ENCODE measurements around the gene MAPK11. TPM values are rescaled to one million over a fixed set of nuclear protein-coding genes. Genes with fewer than 3 reads are reported as not detected.

The MAPK11 gene
- total RNA-seq, 2 donors from 2014 or later, result 11.4 to 14.1 TPM

- Histone ChIP-seq H3K27me3 (replicated peaks; ENCODE audit: insufficient read depth) (no peaks in the 10 kb centered on the region), H3K4me3 (peak overlapping the region in 1 of 2 donors; percentile 93), H3K9me3 (no peaks in the 10 kb centered on the region), H3K27ac (peak overlapping the region; percentile 91 to 94), H3K36me3 (no peaks in the 10 kb centered on the region), H3K4me1 (replicated peaks) (peaks cover 57% of the 10 kb centered on the region)
- TF ChIP-seq POLR2AphosphoS5 (IDR thresholded peaks at IDR 0.05) (no peak), CTCF (IDR thresholded peaks at IDR 0.05) (no peak), POLR2A (IDR thresholded peaks at IDR 0.05) (no peak)
- 13% methylated on average over 5 of the region's 7 CpGs for WGBS
- no peak for DNase-seq (ENCODE audit: low spot score)
- intact Hi-C loops (cut with DNase I), result no loop called here
These were observed 33.3 kb upstream of the MAPK11 start for GRCh38 chr22:50303515-50303847.

GRCh38 chr22:50302564-50302963, 32.4 kb upstream of the MAPK11 start:
- DNase-seq (ENCODE audit: low spot score), result no peak
- H3K27ac ChIP-seq, result peak overlapping the region; percentile 91 to 94
- no peaks in the 10 kb centered on the region for H3K9me3 ChIP-seq
- TF ChIP-seq POLR2A (IDR thresholded peaks at IDR 0.05) (no peak), CTCF (IDR thresholded peaks at IDR 0.05) (no peak), POLR2AphosphoS5 (IDR thresholded peaks at IDR 0.05) (no peak)
- H3K4me1 ChIP-seq (replicated peaks), result peaks cover 64% of the 10 kb centered on the region
- no peak overlapping the region for H3K4me3 ChIP-seq
- no peaks in the 10 kb centered on the region for H3K27me3 ChIP-seq (replicated peaks; ENCODE audit: insufficient read depth)
- intact Hi-C loops (cut with DNase I), result no loop called here
- no peaks in the 10 kb centered on the region for H3K36me3 ChIP-seq
- WGBS, result 44% methylated on average over 5 of the region's 5 CpGs

GRCh38 chr22:50302041-50302541, 31.9 kb upstream of the MAPK11 start:
- peak overlapping the region in 1 of 2 donors; percentile 15 for H3K4me3 ChIP-seq
- H3K36me3 ChIP-seq, result no peaks in the 10 kb centered on the region
- DNase-seq (ENCODE audit: low spot score), result no peak
- H3K27ac ChIP-seq, result peak overlapping the region; percentile 91 to 94
- peaks cover 69% of the 10 kb centered on the region for H3K4me1 ChIP-seq (replicated peaks)
- H3K27me3 ChIP-seq (replicated peaks; ENCODE audit: insufficient read depth), result no peaks in the 10 kb centered on the region
- TF ChIP-seq CTCF (IDR thresholded peaks at IDR 0.05), result no peak
- TF ChIP-seq POLR2A (IDR thresholded peaks at IDR 0.05), result no peak
- TF ChIP-seq POLR2AphosphoS5 (IDR thresholded peaks at IDR 0.05), result no peak
- H3K9me3 ChIP-seq, result no peaks in the 10 kb centered on the region
- 19% methylated on average over 9 of the region's 9 CpGs for WGBS
- intact Hi-C loops (cut with DNase I), result no loop called here

- intact Hi-C loops (cut with DNase I), result no loop called here
- Histone ChIP-seq H3K27me3 (replicated peaks; ENCODE audit: insufficient read depth) (no peaks in the 10 kb centered on the region), H3K27ac (peak overlapping the region; percentile 91 to 94), H3K4me1 (replicated peaks) (peaks cover 74% of the 10 kb centered on the region), H3K36me3 (no peaks in the 10 kb centered on the region), H3K4me3 (peak overlapping the region in 1 of 2 donors; percentile 15), H3K9me3 (no peaks in the 10 kb centered on the region)
- no peak for DNase-seq (ENCODE audit: low spot score)
- TF ChIP-seq POLR2AphosphoS5 (IDR thresholded peaks at IDR 0.05) (no peak), POLR2A (IDR thresholded peaks at IDR 0.05) (no peak), CTCF (IDR thresholded peaks at IDR 0.05) (no peak)
- 31% methylated on average over 16 of the region's 17 CpGs for WGBS
These were observed 31.4 kb upstream of the MAPK11 start for GRCh38 chr22:50301581-50301991.

- intact Hi-C loops (cut with DNase I), result no loop called here
- no peak for TF ChIP-seq CTCF (IDR thresholded peaks at IDR 0.05)
- no peak for TF ChIP-seq POLR2AphosphoS5 (IDR thresholded peaks at IDR 0.05)
- no peak for TF ChIP-seq POLR2A (IDR thresholded peaks at IDR 0.05)
- Histone ChIP-seq H3K36me3 (no peaks in the 10 kb centered on the region), H3K9me3 (no peaks in the 10 kb centered on the region), H3K4me3 (no peak overlapping the region), H3K27me3 (replicated peaks; ENCODE audit: insufficient read depth) (no peaks in the 10 kb centered on the region), H3K4me1 (replicated peaks) (peaks cover 75% of the 10 kb centered on the region), H3K27ac (peak overlapping the region in 1 of 2 donors; percentile 91)
- DNase-seq (ENCODE audit: low spot score), result no peak
- WGBS, result 81% methylated on average over 14 of the region's 14 CpGs
These were observed 30.6 kb upstream of the MAPK11 start for GRCh38 chr22:50300620-50301257.

Measured in prostate gland (tissue), 2 donors.